C4-2B (cell line): ENCODE measurements around the gene SPACA6.

Source experiments
- CTCF ChIP-seq: fragments of 450-650 bp; conservative IDR thresholded peaks from 2 replicates; pipeline ENCODE4 v1.5.1; 2017; ENCODE audit warnings: mild to moderate bottlenecking
- ZFX ChIP-seq: fragments of 450-650 bp; IDR thresholded peaks from 2 replicates; pipeline ENCODE4 v1.6.1; 2017

GRCh38 chr19:51749979-51750378 lies 56.8 kb downstream of the SPACA6 start:
- TF ChIP-seq CTCF, result no peak
- no peak for TF ChIP-seq ZFX
